OCI-LY3 (cell line): Measurements from ENCODE around the gene PHF14.

Experiments used
- EZH2phosphoT487 ChIP-seq: fragments of 200-600 bp; shearing (Covaris generic); IDR thresholded peaks from 2 replicates; pipeline ENCODE4 v1.6.1; 2018; ENCODE audit warnings: antibody characterized with exemption, mixed run types, low read depth
- TF ChIP-seq, protein P1 (sequence below): fragments of 200-600, 300-600 bp; sonication (generic); IDR thresholded peaks from 2 replicates; pipeline ENCODE4 v1.5.1; 2014; ENCODE audit warnings: antibody characterized with exemption, low read length, low read depth

DNA sequence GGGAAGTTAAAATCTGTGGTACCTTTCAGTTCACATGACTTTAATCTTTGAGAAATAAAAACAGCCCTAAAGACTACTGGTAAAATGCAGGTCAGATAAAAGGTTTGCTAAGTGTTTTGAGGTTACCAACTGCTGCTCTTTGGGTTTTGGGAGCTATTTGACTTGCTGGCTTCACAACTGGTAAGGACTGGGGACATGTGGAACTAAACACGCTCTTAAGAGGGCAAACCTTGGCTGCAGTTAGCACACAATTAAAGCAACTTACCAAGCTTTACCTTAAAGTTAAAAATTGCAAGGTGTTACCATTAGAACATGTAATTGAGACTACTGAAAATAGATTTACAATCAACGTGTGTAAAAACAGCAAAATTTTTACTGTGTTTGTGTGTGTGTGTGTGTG is 220.2 kb downstream of the PHF14 start:
- TF ChIP-seq, protein P1, sequence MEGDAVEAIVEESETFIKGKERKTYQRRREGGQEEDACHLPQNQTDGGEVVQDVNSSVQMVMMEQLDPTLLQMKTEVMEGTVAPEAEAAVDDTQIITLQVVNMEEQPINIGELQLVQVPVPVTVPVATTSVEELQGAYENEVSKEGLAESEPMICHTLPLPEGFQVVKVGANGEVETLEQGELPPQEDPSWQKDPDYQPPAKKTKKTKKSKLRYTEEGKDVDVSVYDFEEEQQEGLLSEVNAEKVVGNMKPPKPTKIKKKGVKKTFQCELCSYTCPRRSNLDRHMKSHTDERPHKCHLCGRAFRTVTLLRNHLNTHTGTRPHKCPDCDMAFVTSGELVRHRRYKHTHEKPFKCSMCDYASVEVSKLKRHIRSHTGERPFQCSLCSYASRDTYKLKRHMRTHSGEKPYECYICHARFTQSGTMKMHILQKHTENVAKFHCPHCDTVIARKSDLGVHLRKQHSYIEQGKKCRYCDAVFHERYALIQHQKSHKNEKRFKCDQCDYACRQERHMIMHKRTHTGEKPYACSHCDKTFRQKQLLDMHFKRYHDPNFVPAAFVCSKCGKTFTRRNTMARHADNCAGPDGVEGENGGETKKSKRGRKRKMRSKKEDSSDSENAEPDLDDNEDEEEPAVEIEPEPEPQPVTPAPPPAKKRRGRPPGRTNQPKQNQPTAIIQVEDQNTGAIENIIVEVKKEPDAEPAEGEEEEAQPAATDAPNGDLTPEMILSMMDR, result no peak
- no peak for TF ChIP-seq EZH2phosphoT487
